ENCODE results near the gene PPEF1.
"Not testable (repeated sequence)": the region's sequence is repeated elsewhere in the genome, so short reads cannot be mapped to it uniquely, and the experiment has no call there.

PPEF1 gene

GRCh38 chrX:18702362-18703195 is 4.9 kb upstream of the PPEF1 start:
- DNase-seq: no peak

- DNase-seq: no peak
Observed at GRCh38 chrX:18709833-18710232, 2.4 kb downstream of the PPEF1 start.

DNA sequence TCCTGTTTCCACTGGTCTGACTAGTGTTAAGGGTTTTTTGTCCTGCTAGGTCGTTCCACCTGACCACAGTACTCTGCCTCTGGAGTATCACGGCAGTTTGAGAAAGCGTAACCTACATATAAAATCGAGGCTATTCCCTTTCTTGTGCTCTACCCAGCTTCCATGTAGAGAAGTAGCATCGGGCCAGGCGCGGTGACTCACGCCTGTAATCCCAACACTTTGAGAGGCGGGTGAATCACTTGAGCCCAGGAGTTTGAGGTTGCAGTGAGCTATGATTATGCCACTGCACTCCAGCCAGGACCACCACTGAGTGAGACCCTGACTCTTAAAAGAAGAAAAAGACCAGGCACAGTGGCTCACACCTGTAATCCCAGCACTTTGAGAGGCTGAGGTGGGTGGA is 7.5 kb downstream of the PPEF1 start:
- no peak for DNase-seq

- no peak for DNase-seq
Observed at GRCh38 chrX:18719852-18720251, 12.4 kb downstream of the PPEF1 start.

- no peak for DNase-seq
Observed at GRCh38 chrX:18721683-18722499, 14.4 kb downstream of the PPEF1 start.

DNA sequence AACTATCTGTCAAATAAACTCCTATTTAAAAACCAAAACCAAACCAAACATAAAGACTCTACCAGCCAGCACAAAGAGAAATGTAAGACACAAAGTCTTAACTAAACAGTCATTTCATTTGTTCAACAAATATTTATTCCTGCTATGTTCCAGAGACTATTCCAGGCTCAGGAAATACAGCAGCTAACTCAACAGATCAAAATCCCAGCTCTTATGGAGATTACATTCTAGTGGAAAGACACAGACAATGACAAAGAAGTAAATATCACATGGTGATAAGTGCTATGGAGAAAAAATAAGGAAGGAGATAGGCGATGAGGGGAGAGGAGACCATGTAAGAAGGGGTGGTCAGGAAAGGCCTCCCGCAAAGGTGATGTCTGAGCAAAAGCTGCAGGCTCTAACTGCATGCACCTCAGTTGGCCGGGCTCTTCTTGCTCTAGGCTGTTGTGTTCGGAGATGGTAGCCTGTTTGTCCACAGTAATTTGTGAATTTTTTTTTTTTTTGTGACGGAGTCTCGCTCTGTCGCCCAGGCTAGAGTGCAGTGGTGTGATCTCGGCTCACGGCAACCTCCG is 15.1 kb downstream of the PPEF1 start:
- no peak for DNase-seq

- no peak for DNase-seq
Observed at GRCh38 chrX:18725310-18725943, 18.0 kb downstream of the PPEF1 start.

DNA sequence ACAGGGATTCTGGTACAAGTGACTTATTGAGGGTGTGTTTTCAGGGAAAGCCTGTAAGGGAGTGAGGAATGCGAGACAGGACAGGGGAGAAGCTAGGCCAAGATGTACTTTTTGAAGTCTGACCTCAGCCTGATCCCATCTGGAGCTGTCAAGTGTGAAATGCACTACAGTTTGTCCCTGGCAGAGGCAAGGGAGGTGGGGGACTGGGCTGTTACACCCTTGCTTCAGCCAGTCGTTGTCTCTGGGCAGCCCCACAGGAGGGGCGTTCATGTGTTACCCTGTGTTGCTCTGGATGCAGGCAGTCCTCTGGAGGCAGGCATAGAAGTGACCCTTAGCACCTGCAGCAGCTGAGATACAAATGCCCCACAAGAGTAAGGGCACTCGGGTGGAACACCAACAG is 25.8 kb downstream of the PPEF1 start:
- DNase-seq: no peak

- not testable (repeated sequence) for DNase-seq
Observed at GRCh38 chrX:18739609-18740008, 32.2 kb downstream of the PPEF1 start.

- no peak for DNase-seq
Observed at GRCh38 chrX:18748499-18748898, 41.1 kb downstream of the PPEF1 start.

DNA sequence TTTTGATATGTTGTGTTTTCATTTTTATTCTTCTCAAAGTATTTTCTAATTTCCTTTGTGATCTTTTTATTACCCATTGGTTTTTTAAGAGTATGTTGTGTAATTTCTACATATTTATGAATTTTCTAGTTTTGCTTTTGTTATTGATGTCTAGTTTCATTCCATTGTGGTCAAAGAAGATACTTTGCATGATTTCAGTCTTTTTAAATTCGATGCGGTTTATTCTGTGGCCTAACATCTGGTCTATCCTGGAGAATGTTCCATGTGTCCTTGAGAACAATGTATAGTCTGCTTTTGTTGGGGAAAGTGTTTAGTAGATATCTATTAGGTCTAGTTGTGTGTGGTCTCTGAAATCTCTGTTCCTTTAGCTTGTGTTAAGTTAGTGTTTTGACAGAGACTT is 46.2 kb downstream of the PPEF1 start:
- DNase-seq: no peak

- no peak for DNase-seq
Observed at GRCh38 chrX:18755651-18756050, 48.2 kb downstream of the PPEF1 start.

- DNase-seq: peak; percentile 12
Observed at GRCh38 chrX:18757956-18758932, 50.8 kb downstream of the PPEF1 start.

GRCh38 chrX:18761750-18762149 is 54.3 kb downstream of the PPEF1 start:
- DNase-seq: no peak

DNA sequence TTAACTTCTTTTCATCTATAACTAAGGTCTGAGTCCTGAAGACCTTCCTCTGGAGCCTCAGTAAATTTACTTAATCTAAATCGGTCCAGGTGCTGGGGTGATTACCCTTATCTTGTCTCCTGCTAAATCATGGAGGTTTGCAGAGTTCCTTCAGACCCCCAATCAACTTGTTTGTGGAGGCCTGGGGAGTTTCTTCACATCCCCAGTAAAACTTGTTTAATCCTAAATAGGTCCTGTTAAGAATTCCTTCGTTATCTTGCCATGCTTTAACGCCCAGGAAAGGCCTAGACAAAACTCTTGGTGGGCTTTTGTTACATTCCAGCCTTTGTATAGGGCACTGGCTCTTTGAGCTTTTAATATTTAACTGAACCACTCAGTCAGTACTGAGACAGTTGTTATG is 55.7 kb downstream of the PPEF1 start:
- DNase-seq: not testable (repeated sequence)

GRCh38 chrX:18769364-18769763 is 61.9 kb downstream of the PPEF1 start:
- DNase-seq: no peak

- DNase-seq: no peak
Observed at GRCh38 chrX:18769812-18770573, 62.5 kb downstream of the PPEF1 start.

DNA sequence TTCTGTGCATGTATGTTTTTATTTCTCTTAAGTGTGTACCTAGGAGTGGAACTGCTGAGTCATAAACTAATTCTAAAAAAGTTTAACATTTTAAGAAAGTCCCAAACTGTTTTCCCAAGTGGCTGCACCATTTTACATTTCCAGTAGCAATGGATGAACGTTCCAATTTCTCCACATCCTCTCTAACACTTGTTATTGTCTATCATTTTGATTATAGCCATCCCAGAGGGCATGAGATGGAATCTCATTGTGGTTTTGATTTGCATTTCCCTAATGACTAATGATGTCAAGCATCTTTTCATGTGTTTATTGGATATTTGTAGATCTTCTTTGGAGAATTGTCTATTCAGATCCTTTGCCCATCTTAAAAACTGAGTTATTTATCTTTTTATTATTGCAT is 82.5 kb downstream of the PPEF1 start:
- no peak for DNase-seq

GRCh38 chrX:18792828-18793227 is 85.4 kb downstream of the PPEF1 start:
- DNase-seq: no peak

DNA sequence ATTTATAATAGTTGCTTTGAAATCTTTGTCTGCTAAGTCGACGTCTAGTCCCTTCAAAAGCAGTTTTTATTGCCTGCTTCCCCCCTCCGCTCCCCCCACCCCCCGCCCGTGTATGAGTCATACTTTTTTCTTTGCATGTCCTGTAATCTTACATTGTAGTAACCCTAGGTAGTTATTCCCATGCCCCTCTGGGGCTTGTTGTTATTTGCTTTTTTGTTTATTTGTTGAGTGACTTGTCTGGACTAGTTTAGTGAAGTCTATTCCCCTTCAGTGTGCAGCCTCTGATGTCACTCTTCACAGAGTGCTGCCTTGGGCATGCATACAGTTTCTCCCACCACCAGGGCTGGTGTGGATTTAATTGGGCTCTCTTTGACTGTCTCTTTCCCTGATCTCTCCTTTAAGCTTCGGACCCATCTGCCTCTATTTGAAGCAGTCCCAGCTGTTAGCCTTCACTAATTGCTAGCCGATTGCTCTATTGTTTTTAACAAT is 86.2 kb downstream of the PPEF1 start:
- peak; percentile 32 for DNase-seq

- DNase-seq: no peak
Observed at GRCh38 chrX:18797141-18797540, 89.7 kb downstream of the PPEF1 start.

Data from retina (tissue), 1 donor.